Vagina (tissue), 2 donors: ENCODE data around the gene UBR2.

Experiments
- POLR2A ChIP-seq, 2 donors: fragments of 450-650 bp; IDR thresholded peaks; one replicate each; pipeline ENCODE4 v1.6.1; 2017; ENCODE audit warnings: antibody characterized with exemption in 2 of 2, mild to moderate bottlenecking in 2 of 2, moderate library complexity in 2 of 2
- TF ChIP-seq, protein P1 (sequence below), 3 experiments: fragments of 450-650 bp in 2 of 3; fragments of 200-600 bp in 1 of 3; sonication (generic) in 1 of 3; IDR thresholded peaks; one replicate each; pipeline ENCODE4 v1.5.1; 2017 to 2019; ENCODE audit warnings: antibody characterized with exemption in 3 of 3, mild to moderate bottlenecking in 2 of 3, moderate library complexity in 2 of 3

DNA sequence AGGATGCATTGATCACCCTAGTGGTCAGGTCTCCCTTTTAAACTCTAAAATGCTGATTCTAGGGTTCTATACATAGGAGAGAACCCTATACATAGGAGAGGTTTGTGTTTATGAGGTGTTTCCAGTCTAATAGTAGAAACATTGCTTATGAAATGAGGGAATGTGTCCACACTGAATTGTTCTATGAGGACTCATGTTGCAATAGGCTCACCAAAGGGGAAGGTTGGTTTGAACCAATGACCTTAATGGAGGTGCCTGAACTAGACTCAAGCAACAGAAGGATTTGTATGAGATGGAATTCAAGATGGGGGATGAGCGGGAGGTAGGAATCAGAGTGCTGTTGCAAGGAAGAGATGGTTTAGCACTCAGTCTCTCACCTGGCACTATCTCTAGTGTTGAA, 33.5 kb upstream of the UBR2 start:
- TF ChIP-seq POLR2A (IDR thresholded peaks at IDR 0.05): no peak
- TF ChIP-seq, protein P1, sequence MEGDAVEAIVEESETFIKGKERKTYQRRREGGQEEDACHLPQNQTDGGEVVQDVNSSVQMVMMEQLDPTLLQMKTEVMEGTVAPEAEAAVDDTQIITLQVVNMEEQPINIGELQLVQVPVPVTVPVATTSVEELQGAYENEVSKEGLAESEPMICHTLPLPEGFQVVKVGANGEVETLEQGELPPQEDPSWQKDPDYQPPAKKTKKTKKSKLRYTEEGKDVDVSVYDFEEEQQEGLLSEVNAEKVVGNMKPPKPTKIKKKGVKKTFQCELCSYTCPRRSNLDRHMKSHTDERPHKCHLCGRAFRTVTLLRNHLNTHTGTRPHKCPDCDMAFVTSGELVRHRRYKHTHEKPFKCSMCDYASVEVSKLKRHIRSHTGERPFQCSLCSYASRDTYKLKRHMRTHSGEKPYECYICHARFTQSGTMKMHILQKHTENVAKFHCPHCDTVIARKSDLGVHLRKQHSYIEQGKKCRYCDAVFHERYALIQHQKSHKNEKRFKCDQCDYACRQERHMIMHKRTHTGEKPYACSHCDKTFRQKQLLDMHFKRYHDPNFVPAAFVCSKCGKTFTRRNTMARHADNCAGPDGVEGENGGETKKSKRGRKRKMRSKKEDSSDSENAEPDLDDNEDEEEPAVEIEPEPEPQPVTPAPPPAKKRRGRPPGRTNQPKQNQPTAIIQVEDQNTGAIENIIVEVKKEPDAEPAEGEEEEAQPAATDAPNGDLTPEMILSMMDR (IDR thresholded peaks at IDR 0.05): no peak
